H1 (cell line): ENCODE data around the gene ABI3BP. TPM values are rescaled to one million over a fixed set of nuclear protein-coding genes. Genes with fewer than 3 reads are reported as not detected.

Experiments
- CBX5 ChIP-seq: fragments of 300-800, 300-1000 bp; sonication (generic); IDR thresholded peaks from 2 replicates; pipeline ENCODE4 v1.7.1; 2016; ENCODE audit warnings: antibody characterized with exemption, low read length, low read depth
- CHD7 ChIP-seq: fragments of 300-600 bp; sonication (generic); IDR thresholded peaks from 2 replicates; pipeline ENCODE4 v1.7.1; 2012; ENCODE audit warnings: low read length, moderate library complexity, mild to moderate bottlenecking, inconsistent platforms; ENCODE audit not compliant: insufficient replicate concordance
- CTBP2 ChIP-seq: IDR thresholded peaks from 2 replicates; pipeline ENCODE4 v1.7.0; 2011; ENCODE audit warnings: borderline replicate concordance, mild to moderate bottlenecking, moderate library complexity, mixed read lengths, low read length; ENCODE audit not compliant: insufficient read depth, insufficient read length
- CTCF ChIP-seq, 3 experiments: IDR thresholded peaks; 1 replicate in 2 of 3; 2 replicates in 1 of 3; pipeline versions ENCODE4 v1.5.1 to v1.6.1; 2011; ENCODE audit warnings: low read length in 3 of 3, mild to moderate bottlenecking in 3 of 3, inconsistent platforms in 2 of 3, low read depth in 1 of 3, moderate library complexity in 1 of 3; ENCODE audit not compliant: insufficient read depth in 1 of 3; ENCODE audit errors: control extremely low read depth in 1 of 3
- EGR1 ChIP-seq: IDR thresholded peaks from 2 replicates; pipeline ENCODE4 v1.6.1; 2011; ENCODE audit warnings: low read depth, low read length, borderline replicate concordance
- GABPA ChIP-seq: IDR thresholded peaks from 2 replicates; pipeline ENCODE4 v1.6.1; 2011; ENCODE audit warnings: mild to moderate bottlenecking, low read length, moderate library complexity, borderline replicate concordance; ENCODE audit not compliant: insufficient read depth
- JUN ChIP-seq: IDR thresholded peaks from 2 replicates; pipeline ENCODE4 v1.6.1; 2011; ENCODE audit warnings: low read depth, mild to moderate bottlenecking, improper control_type of control experiment, low read length
- NANOG ChIP-seq: IDR thresholded peaks from 2 replicates; pipeline ENCODE4 v1.6.1; 2011; ENCODE audit warnings: low read length, low read depth, mild to moderate bottlenecking, inconsistent platforms; ENCODE audit not compliant: insufficient read depth, poor library complexity, severe bottlenecking
- RFX5 ChIP-seq: IDR thresholded peaks from 2 replicates; pipeline ENCODE4 v1.6.1; 2011; ENCODE audit warnings: low read depth, low read length, improper control_type of control experiment, borderline replicate concordance
- polyA plus RNA-seq, 7 experiments: library from polyadenylated mRNA; depleted of rRNA in 3 of 7; stranded (reverse) in 5 of 7; unstranded in 2 of 7; fragments of >200 nt in 5 of 7; fragments of 200-250 nt in 2 of 7; gene quantifications; 1 replicate in 5 of 7; 2 replicates in 1 of 7; 4 replicates in 1 of 7; pipeline versions ENCODE4 v1.2.1 to v1.2.3, GENCODE V29; 2011 to 2013; ENCODE audit warnings: missing spikeins in 2 of 7, mixed read lengths in 2 of 7
- total RNA-seq: library from RNA; stranded (reverse); fragmentation: NEBNext Ultra II Directional; extraction: Animal tissue kit (Norgen Biotek cat#: 25700); gene quantifications from 2 replicates; pipeline ENCODE4 v1.2.1, GENCODE V29; 2021

The ABI3BP gene
- total and polyA plus RNA-seq, 2 of the 8 experiments (the other 6 are each of a cell fraction or from before 2014, with no cell fraction given) = 0.08 to 0.32 TPM

GRCh38 chr3:100756441-100756840 lies 236.8 kb downstream of the ABI3BP start (continued):
- no peak for TF ChIP-seq CHD7
- TF ChIP-seq CTCF (IDR thresholded peaks at IDR 0.05; ENCODE audit: control extremely low read depth in 1 of 3, insufficient read depth in 1 of 3, low read depth in 1 of 3, low read length in 3 of 3) = no peak
- no peak for TF ChIP-seq RFX5
- TF ChIP-seq JUN = no peak
- TF ChIP-seq CTBP2 = no peak
- TF ChIP-seq CBX5 = no peak
- TF ChIP-seq EGR1 = no peak
- no peak for TF ChIP-seq GABPA
- no peak for TF ChIP-seq NANOG
